Peyer's patch (tissue), 4 donors: ENCODE data around the gene AP3S1. TPM values are rescaled to one million over a fixed set of nuclear protein-coding genes. Genes with fewer than 3 reads are reported as not detected.

Experiments used
- DNase-seq, 3 donors: peaks; one replicate each; pipeline ENCODE4 v3.0.0-alpha.2; 2017 to 2019
- H3K27ac ChIP-seq, 4 donors: fragments of 200-600 bp; sonication (generic); one replicate each; pipeline ENCODE4 v1.5.1; 2016 to 2019
- H3K27me3 ChIP-seq, 2 donors: fragments of 200-600 bp; sonication (generic); one replicate each; pipeline ENCODE4 v1.5.1; 2019
- H3K36me3 ChIP-seq, 3 donors: fragments of 200-600 bp; sonication (generic); one replicate each; pipeline ENCODE4 v1.5.1; 2016 to 2019
- H3K4me1 ChIP-seq, 4 donors: fragments of 200-600 bp; sonication (generic); one replicate each; pipeline ENCODE4 v1.5.1; 2016 to 2019
- H3K4me3 ChIP-seq, 4 donors: fragments of 200-600 bp; sonication (generic); 1 replicate in 3 of 4; 2 replicates in 1 of 4; pipeline ENCODE4 v1.5.1; 2016 to 2019; ENCODE audit warnings: mild to moderate bottlenecking in 1 of 4
- H3K9me3 ChIP-seq, 4 donors: fragments of 200-600 bp; sonication (generic); one replicate each; pipeline ENCODE4 v1.5.1; 2016 to 2019; ENCODE audit warnings: mild to moderate bottlenecking in 1 of 4
- POLR2A ChIP-seq, 2 donors: fragments of 450-650 bp; IDR thresholded peaks; one replicate each; pipeline ENCODE4 v1.5.1; 2017; ENCODE audit warnings: antibody characterized with exemption in 2 of 2, mild to moderate bottlenecking in 2 of 2, moderate library complexity in 2 of 2
- total RNA-seq, 4 donors: library from RNA; depleted of rRNA; stranded (reverse); fragments of >200 nt; gene quantifications; one replicate each; pipeline ENCODE4 v1.1.0, GENCODE V29; 2016
- TF ChIP-seq, protein P1 (sequence below), 6 experiments: fragments of 450-650 bp in 4 of 6; fragments of 200-600 bp in 2 of 6; sonication (generic) in 1 of 6; IDR thresholded peaks; one replicate each; pipeline ENCODE4 v1.5.1; 2017 to 2019; ENCODE audit warnings: antibody characterized with exemption in 6 of 6, mild to moderate bottlenecking in 3 of 6, moderate library complexity in 1 of 6

AP3S1 gene
- total RNA-seq, 4 donors from 2014 or later: 47.2 to 113 (median 77.9) TPM

DNA sequence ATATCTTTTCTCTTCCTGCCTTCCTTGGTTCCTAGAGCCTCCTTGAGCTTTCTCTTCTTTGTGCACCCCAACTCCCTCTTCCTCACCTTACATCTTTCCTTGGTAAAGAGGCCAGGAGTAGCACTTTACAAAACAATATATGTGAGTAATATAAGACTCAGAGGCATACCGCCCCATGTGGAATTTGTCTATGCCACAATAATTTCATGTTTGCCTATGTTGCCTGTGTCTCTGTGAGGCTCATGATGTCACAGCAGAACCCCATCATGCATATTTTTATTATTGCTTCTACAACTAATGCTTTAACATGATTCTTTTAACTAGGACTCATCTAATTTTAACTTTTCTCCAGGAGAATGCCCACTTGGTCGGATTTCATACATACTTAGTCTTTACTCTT is 105.5 kb downstream of the AP3S1 start:
- no peaks in the 10 kb centered on the region for H3K27me3 ChIP-seq
- no peak overlapping the region for H3K27ac ChIP-seq
- no peak overlapping the region for H3K4me3 ChIP-seq
- H3K4me1 ChIP-seq: no peaks in the 10 kb centered on the region
- H3K9me3 ChIP-seq: no peaks in the 10 kb centered on the region
- no peak for DNase-seq
- no peaks in the 10 kb centered on the region for H3K36me3 ChIP-seq
- TF ChIP-seq POLR2A (IDR thresholded peaks at IDR 0.05): no peak
- TF ChIP-seq, protein P1, sequence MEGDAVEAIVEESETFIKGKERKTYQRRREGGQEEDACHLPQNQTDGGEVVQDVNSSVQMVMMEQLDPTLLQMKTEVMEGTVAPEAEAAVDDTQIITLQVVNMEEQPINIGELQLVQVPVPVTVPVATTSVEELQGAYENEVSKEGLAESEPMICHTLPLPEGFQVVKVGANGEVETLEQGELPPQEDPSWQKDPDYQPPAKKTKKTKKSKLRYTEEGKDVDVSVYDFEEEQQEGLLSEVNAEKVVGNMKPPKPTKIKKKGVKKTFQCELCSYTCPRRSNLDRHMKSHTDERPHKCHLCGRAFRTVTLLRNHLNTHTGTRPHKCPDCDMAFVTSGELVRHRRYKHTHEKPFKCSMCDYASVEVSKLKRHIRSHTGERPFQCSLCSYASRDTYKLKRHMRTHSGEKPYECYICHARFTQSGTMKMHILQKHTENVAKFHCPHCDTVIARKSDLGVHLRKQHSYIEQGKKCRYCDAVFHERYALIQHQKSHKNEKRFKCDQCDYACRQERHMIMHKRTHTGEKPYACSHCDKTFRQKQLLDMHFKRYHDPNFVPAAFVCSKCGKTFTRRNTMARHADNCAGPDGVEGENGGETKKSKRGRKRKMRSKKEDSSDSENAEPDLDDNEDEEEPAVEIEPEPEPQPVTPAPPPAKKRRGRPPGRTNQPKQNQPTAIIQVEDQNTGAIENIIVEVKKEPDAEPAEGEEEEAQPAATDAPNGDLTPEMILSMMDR (IDR thresholded peaks at IDR 0.05): no peak

DNA sequence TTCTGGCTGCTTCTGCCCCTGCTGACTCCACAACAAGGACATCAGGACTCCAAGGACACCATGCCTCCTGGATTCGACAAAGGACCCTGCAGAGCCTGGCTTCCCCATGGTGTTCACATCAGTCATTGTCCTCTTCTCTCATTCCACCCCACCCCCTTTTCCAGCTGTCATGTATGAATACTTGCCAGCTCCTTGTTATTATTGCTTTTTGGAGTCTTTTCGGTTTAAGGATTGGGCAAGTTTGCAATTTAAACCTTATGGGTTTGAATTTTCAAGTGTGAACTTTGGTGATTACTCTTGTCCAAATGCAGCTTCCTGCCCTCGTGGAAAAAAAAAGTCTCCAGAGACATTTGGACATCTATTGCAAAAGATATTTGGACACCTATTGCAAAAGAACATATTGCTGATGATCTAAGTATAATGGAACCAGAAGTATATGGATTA is 106.4 kb downstream of the AP3S1 start:
- no peak for TF ChIP-seq POLR2A (IDR thresholded peaks at IDR 0.05)
- TF ChIP-seq, protein P1 (IDR thresholded peaks at IDR 0.05): no peak
- no peaks in the 10 kb centered on the region for H3K4me1 ChIP-seq
- no peaks in the 10 kb centered on the region for H3K36me3 ChIP-seq
- no peak overlapping the region for H3K4me3 ChIP-seq
- DNase-seq: no peak
- H3K27me3 ChIP-seq: no peaks in the 10 kb centered on the region
- no peak overlapping the region for H3K27ac ChIP-seq
- H3K9me3 ChIP-seq: no peaks in the 10 kb centered on the region

DNA sequence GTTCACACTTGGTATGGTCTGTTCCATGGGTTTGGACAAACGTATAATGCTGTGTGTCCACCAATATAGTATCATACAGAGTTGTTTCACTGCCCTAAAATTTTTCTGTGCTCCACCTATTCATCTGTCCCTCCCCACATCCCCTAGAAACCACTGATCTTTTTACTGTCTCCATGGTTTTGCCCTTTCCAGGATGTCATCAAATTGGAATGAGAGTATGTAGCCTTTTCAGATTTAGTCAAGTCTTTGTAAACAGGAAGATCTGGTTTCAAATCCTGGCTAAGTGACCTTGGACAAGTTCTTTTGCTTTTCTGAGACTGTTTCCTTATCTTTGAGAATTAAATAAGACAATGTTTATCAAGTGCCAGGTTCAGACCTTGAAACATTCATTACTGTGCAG is 107.4 kb downstream of the AP3S1 start:
- H3K36me3 ChIP-seq: no peaks in the 10 kb centered on the region
- no peaks in the 10 kb centered on the region for H3K4me1 ChIP-seq
- TF ChIP-seq POLR2A (IDR thresholded peaks at IDR 0.05): no peak
- TF ChIP-seq, protein P1 (IDR thresholded peaks at IDR 0.05): no peak
- no peak overlapping the region for H3K27ac ChIP-seq
- no peaks in the 10 kb centered on the region for H3K9me3 ChIP-seq
- DNase-seq: no peak
- no peaks in the 10 kb centered on the region for H3K27me3 ChIP-seq
- H3K4me3 ChIP-seq: no peak overlapping the region

DNA sequence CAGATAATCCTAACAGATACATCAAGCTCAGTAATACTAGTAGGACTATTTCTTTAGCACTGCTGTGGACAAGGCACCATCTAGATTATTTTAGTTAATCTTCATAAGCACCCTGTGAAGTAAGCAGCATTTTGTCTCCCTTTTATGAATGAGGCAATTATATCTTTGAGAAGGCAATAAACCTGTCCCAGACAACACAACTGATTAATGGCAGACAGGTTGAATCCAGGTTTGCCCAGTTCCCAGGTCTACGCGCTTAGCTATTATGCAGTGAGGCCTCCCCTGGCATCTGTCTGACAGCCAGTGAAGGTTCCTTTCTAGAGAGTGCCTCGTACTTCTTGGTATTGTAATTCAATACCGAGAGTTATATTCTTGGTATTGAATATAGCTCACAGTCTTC is 110.9 kb downstream of the AP3S1 start:
- Histone ChIP-seq H3K4me3 (no peak overlapping the region), H3K4me1 (no peaks in the 10 kb centered on the region), H3K36me3 (no peaks in the 10 kb centered on the region), H3K9me3 (no peaks in the 10 kb centered on the region), H3K27me3 (no peaks in the 10 kb centered on the region), H3K27ac (no peak overlapping the region)
- no peak for TF ChIP-seq POLR2A (IDR thresholded peaks at IDR 0.05)
- TF ChIP-seq, protein P1 (IDR thresholded peaks at IDR 0.05): no peak
- no peak for DNase-seq

DNA sequence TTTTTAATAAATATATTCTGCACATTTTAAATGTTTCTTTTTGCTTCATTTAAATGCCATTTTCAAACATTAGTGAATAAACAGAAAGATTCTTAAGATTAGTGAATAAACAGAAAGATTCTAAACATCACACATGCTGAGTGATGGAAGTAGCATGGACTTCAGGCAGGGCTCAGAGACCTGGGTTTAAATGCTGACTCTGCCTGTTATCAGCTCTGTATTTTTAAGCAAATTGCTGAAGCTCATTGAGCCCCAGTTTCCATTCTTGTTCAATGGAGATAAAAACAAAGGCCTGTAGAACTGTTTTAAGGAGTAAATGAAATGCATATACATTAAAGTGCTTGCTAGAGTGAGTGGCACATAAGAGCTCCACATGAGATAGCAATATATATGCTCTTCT is 112.4 kb downstream of the AP3S1 start:
- Histone ChIP-seq H3K9me3 (no peaks in the 10 kb centered on the region), H3K4me1 (no peaks in the 10 kb centered on the region), H3K36me3 (no peaks in the 10 kb centered on the region), H3K27ac (no peak overlapping the region), H3K27me3 (no peaks in the 10 kb centered on the region), H3K4me3 (no peak overlapping the region)
- DNase-seq: no peak
- no peak for TF ChIP-seq POLR2A (IDR thresholded peaks at IDR 0.05)
- TF ChIP-seq, protein P1 (IDR thresholded peaks at IDR 0.05): no peak

DNA sequence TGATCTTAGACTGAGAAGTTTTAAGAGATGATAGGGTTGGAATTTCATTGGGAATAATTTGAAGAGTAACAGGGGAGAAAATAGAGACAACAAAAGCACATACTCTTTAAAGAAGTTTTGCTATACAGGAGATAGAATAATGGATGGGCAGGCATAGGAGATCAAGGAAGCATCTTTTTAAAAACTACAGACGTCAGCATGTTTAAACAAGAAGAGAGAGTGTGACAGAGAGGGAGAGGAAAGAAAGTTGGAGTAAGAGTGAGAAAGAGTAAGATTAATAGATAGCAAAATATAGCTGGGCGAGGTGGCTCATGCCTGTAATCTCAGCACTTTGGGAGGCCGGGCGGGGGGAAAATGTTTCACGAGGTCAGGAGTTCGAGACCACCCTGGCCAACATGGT is 115.2 kb downstream of the AP3S1 start:
- TF ChIP-seq, protein P1 (IDR thresholded peaks at IDR 0.05): no peak
- no peak for TF ChIP-seq POLR2A (IDR thresholded peaks at IDR 0.05)
- no peak overlapping the region for H3K4me3 ChIP-seq
- no peaks in the 10 kb centered on the region for H3K9me3 ChIP-seq
- no peaks in the 10 kb centered on the region for H3K36me3 ChIP-seq
- H3K27ac ChIP-seq: no peak overlapping the region
- H3K27me3 ChIP-seq: peaks cover 0 to 11% of the 10 kb centered on the region in 2 donors
- H3K4me1 ChIP-seq: peaks cover 0 to 1% (median under 1%) of the 10 kb centered on the region in 4 donors
- DNase-seq: no peak
